AG10803 (cell line): ENCODE results near the gene RDH5.
"Not testable (repeated sequence)": the region's sequence is repeated elsewhere in the genome, so short reads cannot be mapped to it uniquely, and the experiment has no call there.

ENCODE experiments used
- DNase-seq: peaks from one replicate; pipeline ENCODE4 v3.0.0; 2010; ENCODE audit warnings: low read depth
- H3K4me3 ChIP-seq: 2 replicates; pipeline ENCODE4 v1.5.1; 2011; ENCODE audit warnings: mild to moderate bottlenecking, low read length, control low read depth
- TF ChIP-seq, protein P1 (sequence below): conservative IDR thresholded peaks from 2 replicates; pipeline ENCODE4 v1.5.1; 2011; ENCODE audit warnings: mild to moderate bottlenecking, low read length, control low read depth, inconsistent platforms

Gene RDH5

DNA sequence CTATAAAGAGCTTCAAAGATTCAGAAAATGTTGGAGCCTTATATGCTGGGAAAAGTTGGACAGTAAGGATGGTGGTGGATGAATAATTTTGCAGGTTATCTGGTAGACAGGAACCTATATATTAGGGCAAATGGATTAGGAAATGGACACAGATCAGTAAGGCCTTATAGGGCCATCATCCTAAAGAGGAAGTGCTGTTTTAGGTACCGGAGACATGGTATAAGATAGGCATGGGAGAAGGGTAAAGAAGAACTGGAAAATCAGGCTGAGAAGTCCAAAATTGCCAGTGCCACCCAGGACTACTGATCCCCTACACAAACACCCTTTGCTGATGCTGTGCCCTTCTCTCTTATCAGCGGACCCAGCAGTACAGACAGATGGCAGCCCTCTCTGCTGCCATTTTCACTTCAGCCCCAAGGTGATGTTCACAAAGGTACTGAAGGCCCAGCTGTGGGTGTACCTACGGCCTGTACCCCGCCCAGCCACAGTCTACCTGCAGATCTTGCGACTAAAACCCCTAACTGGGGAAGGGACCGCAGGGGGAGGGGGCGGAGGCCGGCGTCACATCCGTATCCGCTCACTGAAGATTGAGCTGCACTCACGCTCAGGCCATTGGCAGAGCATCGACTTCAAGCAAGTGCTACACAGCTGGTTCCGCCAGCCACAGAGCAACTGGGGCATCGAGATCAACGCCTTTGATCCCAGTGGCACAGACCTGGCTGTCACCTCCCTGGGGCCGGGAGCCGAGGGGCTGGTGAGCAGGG lies 28.2 kb downstream of the RDH5 start:
- TF ChIP-seq, protein P1, sequence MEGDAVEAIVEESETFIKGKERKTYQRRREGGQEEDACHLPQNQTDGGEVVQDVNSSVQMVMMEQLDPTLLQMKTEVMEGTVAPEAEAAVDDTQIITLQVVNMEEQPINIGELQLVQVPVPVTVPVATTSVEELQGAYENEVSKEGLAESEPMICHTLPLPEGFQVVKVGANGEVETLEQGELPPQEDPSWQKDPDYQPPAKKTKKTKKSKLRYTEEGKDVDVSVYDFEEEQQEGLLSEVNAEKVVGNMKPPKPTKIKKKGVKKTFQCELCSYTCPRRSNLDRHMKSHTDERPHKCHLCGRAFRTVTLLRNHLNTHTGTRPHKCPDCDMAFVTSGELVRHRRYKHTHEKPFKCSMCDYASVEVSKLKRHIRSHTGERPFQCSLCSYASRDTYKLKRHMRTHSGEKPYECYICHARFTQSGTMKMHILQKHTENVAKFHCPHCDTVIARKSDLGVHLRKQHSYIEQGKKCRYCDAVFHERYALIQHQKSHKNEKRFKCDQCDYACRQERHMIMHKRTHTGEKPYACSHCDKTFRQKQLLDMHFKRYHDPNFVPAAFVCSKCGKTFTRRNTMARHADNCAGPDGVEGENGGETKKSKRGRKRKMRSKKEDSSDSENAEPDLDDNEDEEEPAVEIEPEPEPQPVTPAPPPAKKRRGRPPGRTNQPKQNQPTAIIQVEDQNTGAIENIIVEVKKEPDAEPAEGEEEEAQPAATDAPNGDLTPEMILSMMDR = no peak
- H3K4me3 ChIP-seq = no peak overlapping the region
- no peak for DNase-seq

DNA sequence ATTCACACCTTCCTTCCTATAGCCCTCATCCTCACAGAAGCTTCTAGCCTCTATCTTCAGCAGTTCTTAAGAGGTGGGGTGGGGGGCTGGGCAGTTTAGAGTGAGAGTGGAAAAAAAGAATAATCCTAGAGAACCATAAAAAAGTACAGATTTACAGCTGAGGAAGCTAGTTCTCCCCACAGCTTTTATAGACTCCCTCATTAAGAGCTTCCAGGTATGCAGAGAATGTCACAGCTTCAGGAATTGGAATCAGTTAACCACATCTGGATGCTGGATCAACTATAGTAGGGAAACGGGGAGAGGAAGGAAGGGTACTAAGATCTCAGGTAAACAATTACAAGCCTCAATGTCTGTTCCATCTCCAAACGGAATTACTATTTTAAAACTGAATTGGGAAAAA lies 35.1 kb downstream of the RDH5 start:
- no peak overlapping the region for H3K4me3 ChIP-seq
- TF ChIP-seq, protein P1 = no peak
- DNase-seq = peak; percentile 29

DNA sequence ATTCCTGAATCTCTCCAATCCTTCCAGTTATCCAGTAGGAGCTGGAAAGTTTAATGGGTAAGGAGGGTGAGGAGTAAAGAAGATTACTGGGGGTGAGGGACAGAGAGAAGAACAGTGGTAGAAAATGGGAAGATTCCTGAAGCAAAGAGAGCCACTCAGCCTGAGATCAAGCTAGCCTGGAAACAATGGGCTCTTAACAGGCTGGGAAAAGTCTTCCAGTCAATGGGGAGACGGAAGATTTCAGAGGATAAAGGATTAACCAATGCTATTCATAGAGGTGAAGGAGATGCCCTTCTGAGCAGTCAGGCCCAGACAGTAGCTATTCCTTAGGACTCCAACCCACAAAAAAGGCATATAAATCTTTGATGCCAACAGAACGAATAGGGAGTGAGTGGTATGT lies 37.5 kb downstream of the RDH5 start:
- no peak overlapping the region for H3K4me3 ChIP-seq
- TF ChIP-seq, protein P1 = no peak
- DNase-seq = no peak

DNA sequence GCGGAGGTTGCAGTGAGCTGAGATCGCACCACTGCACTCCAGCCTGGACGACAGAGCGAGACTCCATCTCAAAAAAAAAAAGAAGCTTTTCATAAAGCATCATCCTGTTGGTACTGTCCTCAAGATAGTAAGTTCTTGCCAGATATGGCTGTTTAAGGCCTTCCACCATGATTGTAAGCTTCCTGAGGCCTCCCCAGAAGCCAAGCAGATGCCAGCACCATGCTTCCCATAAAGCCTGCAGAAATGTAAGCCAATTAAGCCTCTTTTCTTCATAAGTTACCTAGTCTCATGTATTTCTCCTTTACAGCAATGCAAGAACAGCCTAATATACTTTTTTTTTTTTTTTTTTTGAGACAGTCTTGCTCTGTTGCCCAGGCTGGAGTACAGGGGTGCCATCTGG lies 38.4 kb downstream of the RDH5 start:
- not testable (repeated sequence) for H3K4me3 ChIP-seq

DNA sequence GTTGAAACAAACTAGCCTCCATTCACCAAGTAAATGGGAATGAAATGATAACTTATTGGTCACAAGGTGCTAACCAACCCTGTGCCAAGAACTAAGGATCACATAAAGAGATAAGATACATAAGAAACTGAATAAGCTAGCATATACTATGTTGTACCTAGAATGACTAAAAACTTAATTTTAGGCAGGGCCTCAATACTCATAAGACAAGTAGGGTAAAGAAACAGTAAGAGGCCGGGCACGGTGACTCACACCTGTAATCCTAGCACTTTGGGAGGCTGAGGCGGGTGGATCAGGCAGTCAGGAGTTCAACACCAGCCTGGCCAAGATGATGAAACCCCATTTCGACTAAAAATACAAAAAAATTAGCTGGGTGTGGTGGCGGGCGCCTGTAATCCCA lies 40.5 kb downstream of the RDH5 start:
- TF ChIP-seq, protein P1 = no peak
- no peak overlapping the region for H3K4me3 ChIP-seq
- no peak for DNase-seq

More for the DNA sequence above, 38.4 kb downstream of the RDH5 start:
- not testable (repeated sequence) for DNase-seq

DNA sequence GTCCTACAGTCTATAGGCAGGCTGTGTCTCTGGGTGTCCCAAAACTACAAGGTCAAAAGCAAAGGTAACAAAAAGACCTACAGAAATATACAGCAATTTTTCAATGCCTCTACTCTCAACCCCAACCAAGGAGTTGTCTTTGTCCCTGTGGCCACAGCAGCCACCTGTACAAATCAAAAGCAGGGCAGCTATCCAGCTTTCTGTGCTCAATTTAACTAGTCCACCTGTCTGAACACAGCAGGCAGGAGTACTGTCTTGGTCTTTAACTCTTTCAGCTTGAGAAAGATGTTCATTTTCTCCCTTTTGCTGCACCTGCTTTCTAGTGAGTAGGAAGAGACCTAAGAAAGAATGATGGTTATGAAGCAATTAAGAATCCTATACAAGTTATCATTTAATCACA lies 42.5 kb downstream of the RDH5 start:
- TF ChIP-seq, protein P1 = no peak
- DNase-seq = no peak
- no peak overlapping the region for H3K4me3 ChIP-seq

DNA sequence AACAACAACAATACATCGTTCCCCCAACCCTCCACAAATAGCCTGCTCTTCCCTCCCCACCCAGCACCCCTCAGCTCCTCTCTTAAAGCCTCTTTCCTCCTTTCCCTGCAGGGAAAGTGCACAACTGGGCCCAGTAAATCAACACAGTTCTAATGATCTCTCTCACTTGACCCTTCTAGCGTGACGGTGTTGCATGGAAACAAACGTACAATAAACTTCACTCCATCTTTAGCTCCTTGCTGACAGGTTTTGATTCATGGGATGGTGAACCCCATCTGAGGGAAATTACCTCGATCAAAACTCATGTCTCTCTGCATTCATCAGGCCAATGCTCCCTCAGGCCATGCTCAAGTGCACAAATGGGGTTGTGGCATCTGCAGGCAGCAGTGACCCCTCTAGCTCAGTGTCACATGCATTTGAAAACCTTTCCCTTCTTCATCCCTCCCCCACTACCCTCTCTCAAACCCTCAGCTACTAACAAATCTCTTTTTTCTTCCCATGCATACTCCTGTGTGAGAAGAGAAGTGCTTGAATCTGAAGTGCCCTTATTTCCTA lies 45.6 kb downstream of the RDH5 start:
- no peak overlapping the region for H3K4me3 ChIP-seq
- TF ChIP-seq, protein P1 = no peak
- DNase-seq = no peak
